Astrocyte of the cerebellum (primary cell): Measurements from ENCODE around the gene DHX38.
"Not testable (repeated sequence)": the region's sequence is repeated elsewhere in the genome, so short reads cannot be mapped to it uniquely, and the experiment has no call there.

Source experiments
- DNase-seq: peaks from one replicate; pipeline ENCODE4 v3.0.0-alpha.2; 2011; ENCODE audit warnings: low read depth
- H3K4me3 ChIP-seq: 2 replicates; pipeline ENCODE4 v1.5.1; 2011; ENCODE audit warnings: mild to moderate bottlenecking, low read depth, low read length, moderate library complexity
- CTCF ChIP-seq: IDR thresholded peaks from 2 replicates; pipeline ENCODE4 v1.5.1; 2012; ENCODE audit warnings: low read length, low read depth, moderate library complexity, mild to moderate bottlenecking; ENCODE audit errors: missing control alignments
- in situ Hi-C: cut with HindIII; loops from 2 replicates; pipeline ENCODE4 v1.10.0; 2017; ENCODE audit warnings: low sequenced_read_pairs

The DHX38 gene

GRCh38 chr16:72093448-72094265 is at the start of gene DHX38, which contains the start of gene TXNL4B:
TSS of gene DHX38 (plus strand) at chr16:72093847. CDS start at chr16:72096158, 2,311 bp downstream.
TSS of gene TXNL4B (minus strand) at chr16:72093620. CDS start at chr16:72090749, 2,871 bp downstream.
- peak; percentile 98 for DNase-seq
- in situ Hi-C loops: no loop called here
- TF ChIP-seq CTCF: no peak
- peak within 1 kb of the TSS; percentile 95 for H3K4me3 ChIP-seq

GRCh38 chr16:72044296-72044695 is 49.4 kb upstream of the DHX38 start:
- TF ChIP-seq CTCF: no peak
- no peak for DNase-seq
- H3K4me3 ChIP-seq: no peak overlapping the region
- in situ Hi-C loops: no loop called here

- no peak overlapping the region for H3K4me3 ChIP-seq
- in situ Hi-C loops: no loop called here
- DNase-seq: no peak
- TF ChIP-seq CTCF: no peak
These were observed 48.8 kb upstream of the DHX38 start for GRCh38 chr16:72044825-72045359.

GRCh38 chr16:72049110-72049509 is 44.5 kb upstream of the DHX38 start:
- DNase-seq: no peak
- in situ Hi-C loops: no loop called here
- TF ChIP-seq CTCF: no peak
- H3K4me3 ChIP-seq: no peak overlapping the region

GRCh38 chr16:72050769-72051464 is 42.7 kb upstream of the DHX38 start:
- in situ Hi-C loops: no loop called here
- no peak for DNase-seq
- no peak for TF ChIP-seq CTCF
- no peak overlapping the region for H3K4me3 ChIP-seq

GRCh38 chr16:72051818-72052217 is 41.8 kb upstream of the DHX38 start:
- no peak for TF ChIP-seq CTCF
- no peak overlapping the region for H3K4me3 ChIP-seq
- DNase-seq: no peak
- in situ Hi-C loops: no loop called here

- DNase-seq, in situ Hi-C loops, H3K4me3 ChIP-seq: not testable (repeated sequence)
These were observed 39.3 kb upstream of the DHX38 start, which contains the start of gene HP for GRCh38 chr16:72054254-72054847. TSS of gene HP (plus strand) at chr16:72054505. CDS start at chr16:72054653, 148 bp downstream.
